ENCODE data around the gene PEX6. TPM values are rescaled to one million over a fixed set of nuclear protein-coding genes. Genes with fewer than 3 reads are reported as not detected.
A peak's percentile ranks its signal among the peaks of the same experiment; 100 is the strongest.

Gene PEX6
- total RNA-seq, 2 experiments from 2014 or later: 18.7 to 21.3 TPM

GRCh38 chr6:42935322-42935721 lies 43.7 kb downstream of the PEX6 start:
- H3K4me3 Mint-ChIP-seq: no peak overlapping the region
- peaks cover 34% of the 10 kb centered on the region for H3K4me1 Mint-ChIP-seq
- ChIA-PET POLR2A (no interaction called here), CTCF (interaction anchor here (0.9 kb wide), 2 partner anchors 10 to 33 kb away, joined by 3 to 4 read pairs; no protein-coding TSS in a partner anchor)
- no peaks in the 10 kb centered on the region for H3K9me3 Mint-ChIP-seq
- DNase-seq: no peak
- H3K36me3 Mint-ChIP-seq (ENCODE audit: low read depth): peaks cover 52% of the 10 kb centered on the region
- H3K27me3 Mint-ChIP-seq: no peaks in the 10 kb centered on the region
- no peak overlapping the region for H3K27ac Mint-ChIP-seq

- POLR2A ChIA-PET: no interaction called here
- no peak overlapping the region for H3K27ac Mint-ChIP-seq
- no peak overlapping the region for H3K4me3 Mint-ChIP-seq
- H3K27me3 Mint-ChIP-seq: no peaks in the 10 kb centered on the region
- H3K4me1 Mint-ChIP-seq: peaks cover 42% of the 10 kb centered on the region
- peaks cover 53% of the 10 kb centered on the region for H3K36me3 Mint-ChIP-seq (ENCODE audit: low read depth)
- no peak for DNase-seq
- CTCF ChIA-PET: interaction anchor here (0.6 kb wide), 1 partner anchor 14 kb away, joined by 3 read pairs; no protein-coding TSS in a partner anchor
- no peaks in the 10 kb centered on the region for H3K9me3 Mint-ChIP-seq
These were observed 45.8 kb downstream of the PEX6 start for GRCh38 chr6:42933205-42933604.

- ChIA-PET POLR2A (no interaction called here), CTCF (no interaction called here)
- no peak for DNase-seq
- H3K4me1 Mint-ChIP-seq: peaks cover 43% of the 10 kb centered on the region
- H3K4me3 Mint-ChIP-seq: no peak overlapping the region
- no peaks in the 10 kb centered on the region for H3K27me3 Mint-ChIP-seq
- no peak overlapping the region for H3K27ac Mint-ChIP-seq
- H3K9me3 Mint-ChIP-seq: no peaks in the 10 kb centered on the region
- H3K36me3 Mint-ChIP-seq (ENCODE audit: low read depth): peaks cover 49% of the 10 kb centered on the region
These were observed 46.6 kb downstream of the PEX6 start for GRCh38 chr6:42932412-42932811.

- DNase-seq: peak; percentile 60
- Mint-ChIP-seq H3K4me3 (peak overlapping the region; percentile 98), H3K9me3 (no peaks in the 10 kb centered on the region), H3K27me3 (no peaks in the 10 kb centered on the region), H3K36me3 (ENCODE audit: low read depth) (peaks cover 34% of the 10 kb centered on the region), H3K27ac (peak overlapping the region; percentile 99), H3K4me1 (peaks cover 43% of the 10 kb centered on the region)
- CTCF ChIA-PET: interaction anchor here (0.7 to 2.1 kb wide), 12 partner anchors 9 to 243 kb away, joined by 3 to 5 read pairs (median 4); partner anchors contain the start of genes KLC4, KLHDC3, MEA1 and MRPL2
- POLR2A ChIA-PET: interaction anchor here (0.5 to 2.2 kb wide), 11 partner anchors 40 to 244 kb away, joined by 3 to 13 read pairs (median 4); partner anchors contain the start of genes KLHDC3, MEA1, PEX6 and PPP2R5D
These were observed 49.1 kb downstream of the PEX6 start for GRCh38 chr6:42929821-42930360.

DNA sequence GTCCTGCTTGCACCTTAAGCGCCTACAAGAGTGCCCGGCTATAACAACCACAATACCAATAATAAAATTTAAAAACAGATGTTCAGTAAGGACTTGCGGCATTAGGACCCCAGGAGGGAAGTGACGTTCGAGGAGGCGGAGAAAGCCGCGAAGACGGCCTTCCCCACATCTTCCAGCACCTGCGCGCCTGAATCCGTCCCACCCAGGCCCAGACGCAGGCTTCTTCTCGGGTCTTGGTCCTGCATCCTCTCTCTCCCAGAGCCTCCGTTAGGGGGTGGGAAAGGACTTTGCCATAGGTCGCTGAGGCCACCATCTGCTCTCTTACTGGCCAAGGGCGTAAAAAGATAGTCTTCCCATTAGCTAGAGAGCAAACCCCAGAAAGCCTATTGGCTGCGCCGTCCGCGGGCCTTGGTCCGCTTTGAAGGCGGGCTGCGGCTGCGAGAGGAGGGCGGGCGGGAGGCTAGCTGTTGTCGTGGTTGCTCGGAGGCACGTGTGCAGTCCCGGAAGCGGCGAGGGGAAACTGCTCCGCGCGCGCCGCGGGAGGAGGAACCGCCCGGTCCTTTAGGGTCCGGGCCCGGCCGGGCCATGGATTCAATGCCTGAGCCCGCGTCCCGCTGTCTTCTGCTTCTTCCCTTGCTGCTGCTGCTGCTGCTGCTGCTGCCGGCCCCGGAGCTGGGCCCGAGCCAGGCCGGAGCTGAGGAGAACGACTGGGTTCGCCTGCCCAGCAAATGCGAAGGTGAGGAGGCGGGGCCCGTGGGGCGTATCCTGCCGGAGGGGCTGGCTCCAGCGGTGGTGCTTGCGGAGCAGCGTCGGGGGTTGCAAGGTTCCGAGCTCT lies 49.8 kb downstream of the PEX6 start, which contains the start of gene CNPY3:
Gene CNPY3, plus strand, starts transcription at position 495 of the 835 bp plus-strand sequence. Its CDS starts 91 bp downstream, at position 586.
- POLR2A ChIA-PET: interaction anchor here (0.5 to 2.2 kb wide), 11 partner anchors 39 to 245 kb away, joined by 3 to 13 read pairs (median 4); partner anchors contain the start of genes KLHDC3, MEA1, PEX6 and PPP2R5D
- peak; percentile 98 for DNase-seq
- H3K36me3 Mint-ChIP-seq (ENCODE audit: low read depth): peaks cover 29% of the 10 kb centered on the region
- H3K4me3 Mint-ChIP-seq: peak within 1 kb of the TSS; percentile 98
- H3K27me3 Mint-ChIP-seq: no peaks in the 10 kb centered on the region
- CTCF ChIA-PET: interaction anchor here (0.5 to 2.1 kb wide), 15 partner anchors 9 to 244 kb away, joined by 3 to 5 read pairs (median 4); partner anchors contain the start of genes KLC4, KLHDC3, MEA1 and MRPL2
- no peaks in the 10 kb centered on the region for H3K9me3 Mint-ChIP-seq
- H3K4me1 Mint-ChIP-seq: peaks cover 40% of the 10 kb centered on the region
- H3K27ac Mint-ChIP-seq: peak within 1 kb of the TSS; percentile 99

DNA sequence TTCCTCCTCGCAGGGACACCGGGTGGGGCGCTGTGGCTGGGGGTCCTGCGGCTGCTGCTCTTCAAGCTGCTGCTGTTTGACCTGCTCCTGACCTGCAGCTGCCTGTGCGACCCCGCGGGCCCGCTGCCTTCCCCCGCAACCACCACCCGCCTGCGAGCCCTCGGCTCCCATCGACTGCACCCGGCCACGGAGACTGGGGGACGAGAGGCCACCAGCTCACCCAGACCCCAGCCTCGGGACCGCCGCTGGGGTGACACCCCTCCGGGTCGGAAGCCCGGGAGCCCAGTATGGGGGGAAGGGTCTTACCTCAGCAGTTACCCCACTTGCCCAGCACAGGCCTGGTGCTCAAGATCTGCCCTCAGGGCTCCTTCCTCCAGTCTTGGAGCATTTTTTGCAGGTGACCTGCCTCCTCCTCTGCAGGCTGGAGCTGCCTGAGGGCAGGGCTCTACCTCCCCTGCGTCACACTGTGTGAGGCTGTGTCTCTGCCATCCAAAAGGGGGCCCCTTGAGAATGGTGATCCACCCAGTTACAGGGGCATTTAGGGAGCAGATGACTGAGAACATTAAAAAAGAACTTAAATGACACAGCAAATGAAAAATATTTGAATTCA lies 53.6 kb downstream of the PEX6 start:
- Mint-ChIP-seq H3K27ac (peak overlapping the region; percentile 16), H3K4me3 (no peak overlapping the region), H3K36me3 (ENCODE audit: low read depth) (peaks cover 9% of the 10 kb centered on the region), H3K4me1 (peaks cover 9% of the 10 kb centered on the region), H3K9me3 (no peaks in the 10 kb centered on the region), H3K27me3 (no peaks in the 10 kb centered on the region)
- CTCF ChIA-PET: interaction anchor here (0.8 to 1.1 kb wide), 2 partner anchors 10 to 11 kb away, joined by 3 to 4 read pairs; no protein-coding TSS in a partner anchor
- POLR2A ChIA-PET: no interaction called here
- no peak for DNase-seq

DNA sequence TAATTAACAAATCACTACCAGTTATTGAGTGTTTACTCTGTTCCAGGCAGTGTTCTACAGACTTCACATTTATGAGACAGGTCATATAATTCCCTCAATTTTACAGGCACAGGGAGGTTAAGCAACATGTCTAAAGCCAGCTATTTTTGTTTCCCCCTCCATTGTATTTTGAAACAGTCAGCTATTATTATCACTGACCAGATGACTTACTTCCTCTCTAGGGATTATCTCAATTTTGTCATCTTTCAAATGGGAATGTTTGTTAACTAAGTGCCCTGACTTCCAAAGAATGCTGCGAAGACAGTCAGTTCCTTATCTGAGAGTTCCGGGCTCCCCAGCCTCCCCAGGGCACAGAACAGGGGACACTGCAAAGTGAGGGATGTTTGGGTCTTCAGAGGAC lies 55.3 kb downstream of the PEX6 start:
- ChIA-PET CTCF (no interaction called here), POLR2A (no interaction called here)
- no peaks in the 10 kb centered on the region for H3K27me3 Mint-ChIP-seq
- H3K9me3 Mint-ChIP-seq: no peaks in the 10 kb centered on the region
- DNase-seq: no peak
- H3K4me3 Mint-ChIP-seq: no peak overlapping the region
- H3K27ac Mint-ChIP-seq: no peak overlapping the region
- peaks cover 5% of the 10 kb centered on the region for H3K4me1 Mint-ChIP-seq
- H3K36me3 Mint-ChIP-seq (ENCODE audit: low read depth): peaks cover 2% of the 10 kb centered on the region

GRCh38 chr6:42921801-42922200 lies 57.2 kb downstream of the PEX6 start:
- ChIA-PET POLR2A (no interaction called here), CTCF (no interaction called here)
- Mint-ChIP-seq H3K4me3 (no peak overlapping the region), H3K4me1 (no peaks in the 10 kb centered on the region), H3K27ac (no peak overlapping the region), H3K36me3 (ENCODE audit: low read depth) (no peaks in the 10 kb centered on the region), H3K9me3 (no peaks in the 10 kb centered on the region), H3K27me3 (no peaks in the 10 kb centered on the region)
- no peak for DNase-seq

GRCh38 chr6:42916288-42916687 lies 62.7 kb downstream of the PEX6 start:
- POLR2A ChIA-PET: no interaction called here
- H3K4me1 Mint-ChIP-seq: peaks cover 1% of the 10 kb centered on the region
- DNase-seq: no peak
- no peaks in the 10 kb centered on the region for H3K36me3 Mint-ChIP-seq (ENCODE audit: low read depth)
- H3K9me3 Mint-ChIP-seq: no peaks in the 10 kb centered on the region
- no peak overlapping the region for H3K27ac Mint-ChIP-seq
- H3K4me3 Mint-ChIP-seq: no peak overlapping the region
- peaks cover 3% of the 10 kb centered on the region for H3K27me3 Mint-ChIP-seq
- CTCF ChIA-PET: no interaction called here

GRCh38 chr6:42915732-42916131 lies 63.2 kb downstream of the PEX6 start, which contains the start of gene PTCRA:
Gene PTCRA, plus strand, starts transcription at chr6:42916053. Its CDS starts 17 bp downstream, at chr6:42916070.
- CTCF ChIA-PET: no interaction called here
- no peaks in the 10 kb centered on the region for H3K36me3 Mint-ChIP-seq (ENCODE audit: low read depth)

DNA sequence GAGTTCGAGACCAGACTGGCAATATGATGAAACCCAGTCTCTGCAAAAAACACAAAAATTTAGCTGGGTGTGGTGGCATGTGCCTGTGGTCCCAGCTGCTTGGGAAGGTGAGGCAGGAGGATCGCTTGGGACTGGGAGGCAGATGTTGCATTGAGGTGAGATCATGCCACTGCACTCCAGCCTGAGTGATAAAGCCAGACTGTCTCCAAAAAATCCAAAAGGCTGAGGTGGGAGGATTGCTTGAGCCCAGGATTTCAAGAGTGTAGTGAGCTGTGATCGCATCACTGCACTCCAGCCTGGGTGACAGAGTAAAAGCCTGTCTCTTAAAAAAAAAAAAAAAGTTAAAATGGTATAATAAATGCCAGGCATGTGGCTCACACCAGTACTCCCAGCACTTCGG lies 64.4 kb downstream of the PEX6 start:
- Mint-ChIP-seq H3K4me1 (peaks cover 4% of the 10 kb centered on the region), H3K4me3 (no peak overlapping the region), H3K9me3 (no peaks in the 10 kb centered on the region), H3K27me3 (peaks cover 3% of the 10 kb centered on the region), H3K36me3 (ENCODE audit: low read depth) (no peaks in the 10 kb centered on the region), H3K27ac (no peak overlapping the region)
- DNase-seq: no peak
- ChIA-PET POLR2A (no interaction called here), CTCF (interaction anchor here (0.6 to 1.7 kb wide), 10 partner anchors 8 to 229 kb away, joined by 3 to 7 read pairs (median 4); partner anchors contain the start of genes CNPY3 and GNMT)

More at GRCh38 chr6:42915732-42916131, 63.2 kb downstream of the PEX6 start, which contains the start of gene PTCRA:
- Mint-ChIP-seq H3K4me1 (peaks cover 4% of the 10 kb centered on the region), H3K27ac (no peak within 1 kb of the TSS), H3K4me3 (no peak within 1 kb of the TSS), H3K27me3 (peaks cover 3% of the 10 kb centered on the region), H3K9me3 (no peaks in the 10 kb centered on the region)
- DNase-seq: no peak
- POLR2A ChIA-PET: no interaction called here
